A673 (cell line): Measurements from ENCODE around the gene C2CD3. TPM values are rescaled to one million over a fixed set of nuclear protein-coding genes. Genes with fewer than 3 reads are reported as not detected.

Experiments used
- BruUV-seq: library from RNA; stranded (reverse); fragments of 400-500 nt; replicated peaks from 2 replicates; lab custom pipeline; 2021; lab: Mats Ljungman, UMichigan
- CTCF ChIA-PET: fragments of 300-600 bp; sonication (Branson Sonifier 250); formaldehyde crosslinking; loops from one replicate; lab custom pipeline; 2022; ENCODE audit warnings: antibody characterized with exemption; lab: Charles Lee
- POLR2A ChIA-PET: fragments of 300-600 bp; sonication (Branson Sonifier 250); formaldehyde crosslinking; loops from one replicate; lab custom pipeline; 2022; ENCODE audit warnings: antibody characterized with exemption; ENCODE audit not compliant: low non-redundant PET; lab: Charles Lee
- DNase-seq: peaks from one replicate; pipeline ENCODE4 v3.0.0-alpha.2; 2015; ENCODE audit warnings: low spot score
- H3K27ac ChIP-seq: fragments of 200-600 bp; sonication (generic); 2 replicates; pipeline ENCODE4 v1.5.1; 2016; ENCODE audit warnings: mixed run types, low read depth, mild to moderate bottlenecking, mixed read lengths, antibody characterized with exemption, low read length; ENCODE audit not compliant: poor library complexity, severe bottlenecking
- H3K27me3 ChIP-seq: fragments of 200-600 bp; sonication (generic); replicated peaks from 2 replicates; pipeline ENCODE4 v1.6.1; 2017; ENCODE audit warnings: mixed run types, low read depth, mild to moderate bottlenecking, mixed read lengths, antibody characterized with exemption, low read length; ENCODE audit not compliant: insufficient read depth, poor library complexity
- H3K36me3 ChIP-seq: fragments of 200-600 bp; sonication (generic); 2 replicates; pipeline ENCODE4 v1.6.1; 2016; ENCODE audit warnings: mixed run types, mild to moderate bottlenecking, mixed read lengths, antibody characterized with exemption, low read length; ENCODE audit not compliant: insufficient read depth, poor library complexity, severe bottlenecking
- H3K4me1 ChIP-seq: fragments of 200-600 bp; sonication (generic); 2 replicates; pipeline ENCODE4 v1.6.1; 2017; ENCODE audit warnings: mixed run types, mild to moderate bottlenecking, mixed read lengths, antibody characterized with exemption, low read length; ENCODE audit not compliant: insufficient read depth, poor library complexity, severe bottlenecking
- H3K4me3 ChIP-seq: fragments of 200-600 bp; sonication (generic); 2 replicates; pipeline ENCODE4 v1.5.1; 2016; ENCODE audit warnings: low read depth, mixed run types, mild to moderate bottlenecking, mixed read lengths, low read length; ENCODE audit not compliant: poor library complexity, severe bottlenecking
- H3K9me3 ChIP-seq: fragments of 200-600 bp; sonication (generic); 2 replicates; pipeline ENCODE4 v1.6.1; 2016; ENCODE audit warnings: mixed run types, low read depth, mild to moderate bottlenecking, mixed read lengths, antibody characterized with exemption, low read length; ENCODE audit not compliant: poor library complexity, severe bottlenecking
- CTCF ChIP-seq: fragments of 300-800, 200-600 bp; sonication (generic); conservative IDR thresholded peaks from 2 replicates; pipeline ENCODE4 v1.5.1; 2017; ENCODE audit warnings: low read depth, mild to moderate bottlenecking, antibody characterized with exemption, low read length, moderate library complexity, mixed read lengths
- EZH2 ChIP-seq: fragments of 200-600 bp; sonication (generic); IDR thresholded peaks from 2 replicates; pipeline ENCODE4 v1.6.1; 2017; ENCODE audit warnings: borderline replicate concordance, low read depth, mild to moderate bottlenecking, mixed read lengths, antibody characterized with exemption, low read length; ENCODE audit not compliant: poor library complexity, severe bottlenecking
- intact Hi-C: fragments of 100-400 bp; cut with micrococcal nuclease; formaldehyde crosslinking; loops from one replicate; pipeline ENCODE4 v1.10.0; 2022; ENCODE audit not compliant: unreplicated experiment
- total RNA-seq: library from RNA; stranded (reverse); gene quantifications from 2 replicates; pipeline ENCODE4 v1.2.3, GENCODE V29; 2021

C2CD3 gene
- total RNA-seq, 1 experiment from 2014 or later, result 49.1 TPM

DNA sequence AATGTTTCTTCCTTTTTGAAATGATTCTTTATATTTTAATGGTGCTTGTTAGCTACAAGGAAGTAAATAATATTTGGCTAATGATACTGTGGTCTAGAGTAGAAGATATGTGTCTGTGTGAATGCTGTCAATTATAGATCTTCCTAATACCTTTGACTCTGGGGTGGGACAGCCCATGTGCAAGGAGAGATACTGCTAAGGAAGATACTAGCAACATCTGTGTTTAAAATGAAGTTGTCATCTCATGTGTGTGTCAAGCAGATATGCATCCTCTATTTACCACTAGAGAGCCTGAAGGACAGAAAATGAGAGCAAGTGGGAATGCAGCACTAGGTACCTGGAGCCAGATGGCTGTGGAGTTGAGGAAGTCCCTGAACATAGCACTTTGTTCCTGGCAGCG is 34.4 kb upstream of the C2CD3 start:
- TF ChIP-seq EZH2 (no peak), CTCF (no peak)
- intact Hi-C loops, result no loop called here
- Histone ChIP-seq H3K4me1 (no peaks in the 10 kb centered on the region), H3K9me3 (no peaks in the 10 kb centered on the region), H3K27me3 (no peaks in the 10 kb centered on the region), H3K4me3 (no peak overlapping the region), H3K36me3 (no peaks in the 10 kb centered on the region), H3K27ac (no peak overlapping the region)
- no peak for DNase-seq
- BruUV-seq, result no TSS peak
- POLR2A ChIA-PET, result no interaction called here
- CTCF ChIA-PET, result no interaction called here

GRCh38 chr11:74204701-74205100 is 33.9 kb upstream of the C2CD3 start:
- H3K9me3 ChIP-seq, result no peaks in the 10 kb centered on the region
- no TSS peak for BruUV-seq
- no peak overlapping the region for H3K4me3 ChIP-seq
- H3K27ac ChIP-seq, result no peak overlapping the region
- ChIA-PET POLR2A (no interaction called here), CTCF (no interaction called here)
- H3K4me1 ChIP-seq, result no peaks in the 10 kb centered on the region
- DNase-seq, result no peak
- no peaks in the 10 kb centered on the region for H3K36me3 ChIP-seq
- no peak for TF ChIP-seq EZH2
- no peak for TF ChIP-seq CTCF
- no peaks in the 10 kb centered on the region for H3K27me3 ChIP-seq
- intact Hi-C loops, result no loop called here

DNA sequence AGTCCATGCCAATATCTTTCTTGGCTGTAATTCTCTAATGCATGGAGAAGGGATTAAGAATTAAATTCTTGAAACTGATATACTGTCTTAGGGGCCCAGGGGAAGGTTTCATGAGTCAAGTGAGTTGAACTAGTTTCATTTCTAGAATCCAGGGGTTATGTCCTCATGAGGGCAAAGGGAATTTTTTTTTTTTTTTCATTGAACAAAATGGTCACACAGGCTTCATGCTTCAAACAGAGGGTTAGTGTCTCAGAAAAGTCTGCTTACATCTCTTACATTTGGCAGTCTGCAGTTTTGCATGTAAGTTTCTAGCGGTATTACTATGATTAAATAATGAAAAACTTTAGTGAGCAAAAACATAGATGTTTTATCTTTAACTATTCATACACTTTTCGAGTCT is 33.2 kb upstream of the C2CD3 start:
- H3K36me3 ChIP-seq, result no peaks in the 10 kb centered on the region
- H3K4me3 ChIP-seq, result no peak overlapping the region
- CTCF ChIA-PET, result no interaction called here
- TF ChIP-seq EZH2 (no peak), CTCF (no peak)
- no peak overlapping the region for H3K27ac ChIP-seq
- POLR2A ChIA-PET, result no interaction called here
- no peaks in the 10 kb centered on the region for H3K27me3 ChIP-seq
- intact Hi-C loops, result no loop called here
- no TSS peak for BruUV-seq
- no peaks in the 10 kb centered on the region for H3K9me3 ChIP-seq
- H3K4me1 ChIP-seq, result no peaks in the 10 kb centered on the region
- no peak for DNase-seq
